H1 (cell line): Measurements from ENCODE around the gene TIMM21. TPM values are rescaled to one million over a fixed set of nuclear protein-coding genes. Genes with fewer than 3 reads are reported as not detected.

ENCODE experiments used
- HDAC2 ChIP-seq, 2 experiments: fragments of 300-600 bp in 1 of 2; sonication (generic) in 1 of 2; IDR thresholded peaks; 2 replicates each; pipeline ENCODE4 v1.6.1; 2011 to 2012; ENCODE audit warnings: low read depth in 2 of 2, low read length in 2 of 2, mild to moderate bottlenecking in 2 of 2, moderate library complexity in 2 of 2, borderline replicate concordance in 1 of 2, inconsistent platforms in 1 of 2
- polyA plus RNA-seq, 7 experiments: library from polyadenylated mRNA; depleted of rRNA in 3 of 7; stranded (reverse) in 5 of 7; unstranded in 2 of 7; fragments of >200 nt in 5 of 7; fragments of 200-250 nt in 2 of 7; gene quantifications; 1 replicate in 5 of 7; 2 replicates in 1 of 7; 4 replicates in 1 of 7; pipeline versions ENCODE4 v1.2.1 to v1.2.3, GENCODE V29; 2011 to 2013; ENCODE audit warnings: missing spikeins in 2 of 7, mixed read lengths in 2 of 7
- total RNA-seq: library from RNA; stranded (reverse); fragmentation: NEBNext Ultra II Directional; extraction: Animal tissue kit (Norgen Biotek cat#: 25700); gene quantifications from 2 replicates; pipeline ENCODE4 v1.2.1, GENCODE V29; 2021

The TIMM21 gene
- total and polyA plus RNA-seq, 2 of the 8 experiments (the other 6 are each of a cell fraction or from before 2014, with no cell fraction given), result 27.9 to 43.8 TPM

- TF ChIP-seq HDAC2 (IDR thresholded peaks at IDR 0.05; ENCODE audit: borderline replicate concordance in 1 of 2, low read depth in 2 of 2, low read length in 2 of 2), result 0 out of 4 replicates have a peak, but pooled peaks of 1 of the 2 experiments have one; percentile 34
Measured at GRCh38 chr18:74148543-74149070, 284 bp downstream of the TIMM21 start (continued).
